Activated CD4-positive, alpha-beta T cell treated with anti-CD3 and anti-CD28 coated beads, Interleukin-2, amount 10 ng/mL, durations not matched to agents 7 days and 5 days (primary cell): ENCODE measurements around the gene EIF3K. TPM values are rescaled to one million over a fixed set of nuclear protein-coding genes. Genes with fewer than 3 reads are reported as not detected.

Experiments
- CTCF ChIA-PET: fragments of 350-600 bp; sonication (Branson Sonifier 250); formaldehyde crosslinking; loops from one replicate; lab custom pipeline; 2021; ENCODE audit warnings: antibody characterized with exemption; lab: Charles Lee
- POLR2A ChIA-PET: fragments of 350-600 bp; sonication (Branson Sonifier 250); formaldehyde crosslinking; loops from one replicate; lab custom pipeline; 2021; ENCODE audit warnings: antibody characterized with exemption; lab: Charles Lee
- DNase-seq: peaks from one replicate; pipeline ENCODE4 v3.0.0-alpha.2; 2020
- H3K27ac Mint-ChIP-seq: one replicate; pipeline ENCODE4 v1.8.0; 2021; ENCODE audit warnings: mild to moderate bottlenecking, moderate library complexity, mixed read lengths
- H3K27me3 Mint-ChIP-seq: one replicate; pipeline ENCODE4 v1.8.0; 2021; ENCODE audit warnings: mixed read lengths
- H3K36me3 Mint-ChIP-seq: one replicate; pipeline ENCODE4 v1.8.0; 2021; ENCODE audit warnings: low read depth, mixed read lengths
- H3K4me1 Mint-ChIP-seq: one replicate; pipeline ENCODE4 v1.8.0; 2021; ENCODE audit warnings: mixed read lengths
- H3K4me3 Mint-ChIP-seq: one replicate; pipeline ENCODE4 v1.8.0; 2021; ENCODE audit warnings: mild to moderate bottlenecking, moderate library complexity, mixed read lengths
- H3K9me3 Mint-ChIP-seq: one replicate; pipeline ENCODE4 v1.8.0; 2021; ENCODE audit warnings: mixed read lengths
- total RNA-seq, 2 experiments: library from RNA; stranded (reverse); gene quantifications; one replicate each; pipeline ENCODE4 v1.2.3, GENCODE V29; 2021

The EIF3K gene
- total RNA-seq, 2 experiments from 2014 or later, result 309 to 318 TPM

DNA sequence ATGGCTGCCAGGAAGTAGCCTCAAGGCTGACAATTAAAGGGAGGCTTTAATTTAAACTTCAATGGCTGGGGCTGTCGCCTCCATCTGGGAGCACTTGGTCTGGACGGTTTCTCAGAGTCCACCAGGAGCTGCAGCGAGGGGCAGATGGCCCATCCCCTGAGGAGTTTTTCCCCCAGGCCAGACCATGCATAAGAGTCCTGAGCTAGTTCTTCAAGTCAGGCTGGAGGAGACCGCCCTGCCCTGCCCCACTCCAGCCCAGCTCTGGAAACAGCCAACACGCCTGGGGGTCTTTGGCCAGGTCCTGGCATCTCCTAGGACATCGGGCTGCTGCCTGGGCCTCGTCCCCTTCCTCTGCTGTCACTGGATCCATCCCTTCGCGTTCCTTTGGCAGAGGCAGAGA, 23.2 kb downstream of the EIF3K start:
- no peaks in the 10 kb centered on the region for H3K27me3 Mint-ChIP-seq
- H3K4me3 Mint-ChIP-seq, result no peak overlapping the region
- peaks cover 3% of the 10 kb centered on the region for H3K36me3 Mint-ChIP-seq
- DNase-seq, result no peak
- peaks cover 28% of the 10 kb centered on the region for H3K4me1 Mint-ChIP-seq
- ChIA-PET POLR2A (interaction anchor here (0.6 kb wide), 1 partner anchor 12 kb away, joined by 3 read pairs; no protein-coding TSS in a partner anchor), CTCF (interaction anchor here (0.5 to 0.7 kb wide), 2 partner anchors 144 to 157 kb away, joined by 3 read pairs; no protein-coding TSS in a partner anchor)
- H3K9me3 Mint-ChIP-seq, result no peaks in the 10 kb centered on the region
- H3K27ac Mint-ChIP-seq, result no peak overlapping the region

- no peaks in the 10 kb centered on the region for H3K9me3 Mint-ChIP-seq
- H3K27ac Mint-ChIP-seq, result no peak overlapping the region
- POLR2A ChIA-PET, result no interaction called here
- H3K4me1 Mint-ChIP-seq, result peaks cover 34% of the 10 kb centered on the region
- H3K36me3 Mint-ChIP-seq, result peaks cover 21% of the 10 kb centered on the region
- CTCF ChIA-PET, result interaction anchor here (1.3 to 2.6 kb wide), 3 partner anchors 8 to 285 kb away, joined by 3 to 12 read pairs (median 5); partner anchors contain the start of genes MRPS12 and SARS2
- no peak overlapping the region for H3K4me3 Mint-ChIP-seq
- no peaks in the 10 kb centered on the region for H3K27me3 Mint-ChIP-seq
- no peak for DNase-seq
Observed at GRCh38 chr19:38644719-38645118, 25.7 kb downstream of the EIF3K start.

- peaks cover 50% of the 10 kb centered on the region for H3K4me1 Mint-ChIP-seq
- peak within 1 kb of the TSS; percentile 86 for H3K27ac Mint-ChIP-seq
- H3K27me3 Mint-ChIP-seq, result no peaks in the 10 kb centered on the region
- peak; percentile 99 for DNase-seq
- ChIA-PET CTCF (interaction anchor here (0.6 to 2.9 kb wide), 11 partner anchors 9 to 283 kb away, joined by 3 to 16 read pairs (median 5); partner anchors contain the start of genes FAM98C, MRPS12 and SARS2), POLR2A (interaction anchor here (0.6 to 1.3 kb wide), 3 partner anchors 14 to 202 kb away, joined by 3 to 4 read pairs (median 3); no protein-coding TSS in a partner anchor)
- no peaks in the 10 kb centered on the region for H3K9me3 Mint-ChIP-seq
- H3K36me3 Mint-ChIP-seq, result peaks cover 31% of the 10 kb centered on the region
- peak within 1 kb of the TSS; percentile 95 for H3K4me3 Mint-ChIP-seq
Observed at GRCh38 chr19:38647368-38647965, 28.5 kb downstream of the EIF3K start, which contains the start of gene ACTN4. ACTN4 (plus strand) TSS chr19:38647649; CDS start chr19:38647746, 97 bp downstream.

DNA sequence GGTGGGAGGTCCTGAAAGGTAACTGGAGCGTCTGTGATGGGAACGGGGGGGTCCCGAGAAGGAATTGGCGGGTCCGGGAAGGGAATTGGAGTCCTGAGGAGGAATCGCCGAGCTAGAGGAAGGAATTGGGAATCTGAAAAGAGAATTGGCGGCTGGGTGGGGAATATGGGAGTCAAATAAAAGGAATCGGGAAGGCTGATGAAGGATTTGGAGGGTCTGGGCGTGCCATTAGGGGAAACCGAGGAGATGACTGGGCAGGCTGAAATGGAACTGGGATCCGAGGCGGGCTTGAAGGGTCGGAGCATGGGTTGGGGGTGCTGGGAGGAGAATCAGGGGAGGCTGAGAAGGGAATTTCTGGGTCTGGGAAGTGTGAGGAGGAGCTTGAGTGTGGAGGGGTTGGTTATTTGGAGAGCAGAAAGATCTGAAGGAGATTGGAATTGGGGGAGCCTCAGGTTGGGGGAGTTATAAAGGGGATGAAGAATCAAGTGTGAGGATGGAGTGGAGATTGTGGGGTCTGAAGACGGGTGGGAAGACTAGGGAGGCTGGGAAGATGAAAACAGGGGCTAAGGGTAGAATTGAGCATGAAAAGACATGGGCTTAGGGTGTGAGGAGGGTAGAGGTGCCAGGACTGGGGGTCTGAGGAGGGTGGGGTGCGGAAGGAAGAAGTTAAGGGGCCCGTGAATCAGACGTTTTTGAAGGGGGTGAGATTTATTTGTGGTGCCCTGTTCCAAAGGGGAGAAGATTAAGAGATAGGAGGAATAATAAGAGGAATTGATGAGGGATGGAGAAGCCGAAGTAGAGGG, 29.2 kb downstream of the EIF3K start:
- H3K27ac Mint-ChIP-seq, result peak overlapping the region; percentile 86
- peaks cover 56% of the 10 kb centered on the region for H3K4me1 Mint-ChIP-seq
- H3K4me3 Mint-ChIP-seq, result peak overlapping the region; percentile 95
- peaks cover 31% of the 10 kb centered on the region for H3K36me3 Mint-ChIP-seq
- no peaks in the 10 kb centered on the region for H3K9me3 Mint-ChIP-seq
- ChIA-PET POLR2A (interaction anchor here (0.7 to 1.3 kb wide), 2 partner anchors 13 to 201 kb away, joined by 3 read pairs; no protein-coding TSS in a partner anchor), CTCF (interaction anchor here (1.0 to 2.9 kb wide), 10 partner anchors 8 to 282 kb away, joined by 3 to 16 read pairs (median 6); partner anchors contain the start of genes FAM98C, MRPS12 and SARS2)
- DNase-seq, result no peak
- H3K27me3 Mint-ChIP-seq, result no peaks in the 10 kb centered on the region

- Mint-ChIP-seq H3K27ac (no peak overlapping the region), H3K36me3 (peaks cover 36% of the 10 kb centered on the region), H3K4me3 (peak overlapping the region; percentile 95), H3K4me1 (peaks cover 63% of the 10 kb centered on the region), H3K27me3 (no peaks in the 10 kb centered on the region), H3K9me3 (no peaks in the 10 kb centered on the region)
- no peak for DNase-seq
- POLR2A ChIA-PET, result no interaction called here
- CTCF ChIA-PET, result interaction anchor here (0.9 to 2.9 kb wide), 6 partner anchors 9 to 281 kb away, joined by 3 to 10 read pairs (median 5); partner anchors contain the start of genes FAM98C, MRPS12 and SARS2
Observed at GRCh38 chr19:38648769-38649304, 29.8 kb downstream of the EIF3K start.

- no peaks in the 10 kb centered on the region for H3K27me3 Mint-ChIP-seq
- H3K27ac Mint-ChIP-seq, result no peak overlapping the region
- ChIA-PET CTCF (interaction anchor here (0.7 to 2.9 kb wide), 5 partner anchors 10 to 281 kb away, joined by 3 to 10 read pairs (median 4); partner anchors contain the start of genes FAM98C, MRPS12 and SARS2), POLR2A (no interaction called here)
- peaks cover 69% of the 10 kb centered on the region for H3K4me1 Mint-ChIP-seq
- peak overlapping the region; percentile 95 for H3K4me3 Mint-ChIP-seq
- H3K36me3 Mint-ChIP-seq, result peaks cover 41% of the 10 kb centered on the region
- no peaks in the 10 kb centered on the region for H3K9me3 Mint-ChIP-seq
- no peak for DNase-seq
Observed at GRCh38 chr19:38649305-38650171, 30.6 kb downstream of the EIF3K start.

GRCh38 chr19:38650172-38650775, 31.3 kb downstream of the EIF3K start:
- POLR2A ChIA-PET, result no interaction called here
- peak overlapping the region; percentile 95 for H3K4me3 Mint-ChIP-seq

GRCh38 chr19:38650911-38651584, 32.1 kb downstream of the EIF3K start:
- peaks cover 51% of the 10 kb centered on the region for H3K36me3 Mint-ChIP-seq
- H3K4me3 Mint-ChIP-seq, result peak overlapping the region; percentile 95

More at GRCh38 chr19:38650172-38650775, 31.3 kb downstream of the EIF3K start:
- Mint-ChIP-seq H3K9me3 (no peaks in the 10 kb centered on the region), H3K4me1 (peaks cover 71% of the 10 kb centered on the region), H3K27ac (no peak overlapping the region), H3K27me3 (no peaks in the 10 kb centered on the region), H3K36me3 (peaks cover 47% of the 10 kb centered on the region)
- CTCF ChIA-PET, result interaction anchor here (0.7 to 1.1 kb wide), 3 partner anchors 9 to 40 kb away, joined by 4 to 6 read pairs (median 4); no protein-coding TSS in a partner anchor
- no peak for DNase-seq

GRCh38 chr19:38653028-38653571, 34.1 kb downstream of the EIF3K start:
- CTCF ChIA-PET, result interaction anchor here (0.6 to 0.7 kb wide), 4 partner anchors 161 to 577 kb away, joined by 3 to 6 read pairs (median 4); no protein-coding TSS in a partner anchor
- POLR2A ChIA-PET, result no interaction called here
- peaks cover 97% of the 10 kb centered on the region for H3K4me1 Mint-ChIP-seq
- H3K9me3 Mint-ChIP-seq, result no peaks in the 10 kb centered on the region
- DNase-seq, result no peak
- H3K27ac Mint-ChIP-seq, result no peak overlapping the region
- peaks cover 65% of the 10 kb centered on the region for H3K36me3 Mint-ChIP-seq
- no peaks in the 10 kb centered on the region for H3K27me3 Mint-ChIP-seq
- H3K4me3 Mint-ChIP-seq, result no peak overlapping the region

More at GRCh38 chr19:38650911-38651584, 32.1 kb downstream of the EIF3K start:
- no peak for DNase-seq
- peaks cover 79% of the 10 kb centered on the region for H3K4me1 Mint-ChIP-seq
- H3K9me3 Mint-ChIP-seq, result no peaks in the 10 kb centered on the region
- CTCF ChIA-PET, result interaction anchor here (1.1 kb wide), 1 partner anchor 39 kb away, joined by 4 read pairs; no protein-coding TSS in a partner anchor
- H3K27me3 Mint-ChIP-seq, result no peaks in the 10 kb centered on the region
- POLR2A ChIA-PET, result no interaction called here
- no peak overlapping the region for H3K27ac Mint-ChIP-seq

- no peak for DNase-seq
- Mint-ChIP-seq H3K27me3 (no peaks in the 10 kb centered on the region), H3K9me3 (no peaks in the 10 kb centered on the region), H3K4me3 (peak overlapping the region; percentile 56), H3K36me3 (peaks cover 54% of the 10 kb centered on the region), H3K4me1 (peaks cover 96% of the 10 kb centered on the region), H3K27ac (peak overlapping the region; percentile 81)
- POLR2A ChIA-PET, result interaction anchor here (0.5 kb wide), 1 partner anchor 45 kb away, joined by 5 read pairs; no protein-coding TSS in a partner anchor
- CTCF ChIA-PET, result no interaction called here
Observed at GRCh38 chr19:38654628-38655055, 35.7 kb downstream of the EIF3K start.
